HG02852 (cell line): ENCODE measurements around the gene CRYBG2.
"Not testable (repeated sequence)": the region's sequence is repeated elsewhere in the genome, so short reads cannot be mapped to it uniquely, and the experiment has no call there.

Source experiments
- ATAC-seq: cut with Tn5 transposase; IDR thresholded peaks from one replicate; pipeline ENCODE4 v1.9.1; 2021; ENCODE audit warnings: mild to moderate bottlenecking, moderate library complexity; ENCODE audit not compliant: unreplicated experiment

Gene CRYBG2

DNA sequence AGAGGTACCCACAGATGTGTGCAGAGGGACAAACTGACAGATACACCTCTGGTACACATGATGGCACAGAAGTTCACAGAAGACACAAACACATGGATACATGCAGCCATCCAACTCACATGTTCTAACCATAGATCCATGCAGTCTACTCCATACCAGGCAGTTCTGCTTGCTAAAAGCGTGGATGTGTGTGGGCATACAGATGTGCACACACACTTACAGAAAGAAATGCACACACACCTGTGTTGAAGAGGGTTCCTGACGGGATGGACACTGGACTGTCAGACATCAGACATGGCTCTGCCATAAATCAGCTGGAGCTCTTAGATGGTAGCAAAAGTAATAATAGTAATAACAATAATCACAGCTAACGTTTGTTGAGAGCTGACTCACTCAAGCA is 29.4 kb downstream of the CRYBG2 start:
- ATAC-seq, result no peak

DNA sequence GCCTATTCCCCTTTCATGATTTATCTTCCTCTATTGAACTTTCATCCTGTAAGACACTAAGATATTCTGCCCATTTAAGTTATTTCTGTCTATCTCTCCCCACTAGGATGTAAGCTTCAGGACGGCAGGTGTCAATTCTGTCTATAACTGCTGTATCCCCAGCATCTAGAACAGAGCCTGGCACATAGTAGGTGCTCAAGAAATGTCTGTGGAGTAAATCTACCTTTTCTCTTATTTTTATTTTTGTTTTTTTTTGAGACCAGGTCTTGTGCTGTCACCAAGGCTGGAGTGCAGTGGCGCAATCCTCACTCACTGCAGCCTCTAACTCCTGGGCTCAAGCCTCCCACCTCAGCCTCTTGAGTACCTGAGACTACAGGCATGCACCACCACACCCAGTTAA is 30.5 kb downstream of the CRYBG2 start:
- ATAC-seq, result no peak

DNA sequence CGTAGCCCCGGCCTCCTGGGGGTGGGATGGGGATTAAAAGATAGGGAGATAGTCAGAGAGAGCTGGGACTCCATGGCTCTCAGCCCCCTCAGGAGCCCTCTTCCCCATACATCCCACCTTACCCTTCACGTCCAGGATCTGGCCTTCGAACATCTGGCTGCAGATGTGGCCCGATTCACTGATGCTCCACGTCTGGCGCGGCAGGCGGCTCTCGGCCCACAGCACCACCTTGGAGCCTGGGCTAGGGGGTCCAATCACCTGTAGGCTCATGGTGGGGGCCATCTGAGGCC is 31.9 kb downstream of the CRYBG2 start:
- ATAC-seq, result no peak

DNA sequence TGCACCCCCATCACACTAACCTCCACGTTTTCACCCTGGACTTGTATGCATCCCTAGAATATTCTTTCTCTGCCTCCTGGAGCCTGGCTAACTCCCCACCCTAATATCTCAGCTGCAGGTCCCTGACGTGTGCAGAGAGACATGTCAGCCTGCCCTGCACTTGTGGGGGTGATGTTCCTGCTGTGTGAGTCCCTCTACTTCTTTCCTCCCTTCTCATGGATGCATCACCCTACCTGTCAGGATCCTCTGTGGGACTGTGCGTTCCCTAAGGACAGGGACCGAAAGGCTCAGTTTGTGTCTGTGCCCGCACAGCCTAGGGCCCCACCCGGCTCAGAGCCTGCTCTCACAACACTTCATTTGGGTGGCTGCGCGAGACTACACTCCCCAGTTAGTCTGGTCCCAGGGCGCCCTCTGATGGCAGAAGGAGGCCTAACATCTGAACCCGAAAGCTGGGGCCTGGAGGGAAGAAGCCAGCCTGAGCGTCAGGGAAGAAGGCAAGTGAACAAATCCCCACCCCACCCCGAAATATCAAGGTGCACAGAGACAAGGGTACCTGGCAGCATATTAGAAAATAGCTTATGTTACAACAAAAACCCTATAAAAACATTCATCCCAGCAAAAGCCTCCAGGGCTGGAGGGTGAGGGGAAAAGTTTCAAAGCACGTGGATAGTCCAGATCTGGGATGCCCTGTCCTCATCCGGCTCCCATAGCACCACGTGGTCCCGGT is 32.5 kb downstream of the CRYBG2 start:
- ATAC-seq, result peak; percentile 41

DNA sequence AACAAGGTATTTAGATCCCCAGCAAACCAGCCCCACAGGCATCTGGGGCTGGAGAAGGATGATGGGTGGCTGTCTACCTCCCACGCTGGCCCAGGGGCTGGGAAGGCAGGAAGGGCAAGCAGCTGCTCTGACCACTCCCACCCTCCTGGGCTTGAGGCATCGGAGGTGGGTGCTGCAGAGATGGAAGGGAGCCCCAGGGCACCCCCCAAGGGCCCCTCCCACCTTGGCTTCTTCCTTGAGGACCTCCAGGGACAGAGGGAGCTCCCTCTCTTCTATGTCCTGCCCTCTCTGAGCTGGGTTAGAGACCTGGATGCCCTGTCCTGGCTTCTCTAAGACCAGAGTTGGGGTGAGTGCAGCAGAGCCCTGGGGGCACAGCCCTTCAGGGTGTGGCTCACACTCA is 33.0 kb downstream of the CRYBG2 start:
- ATAC-seq, result no peak

DNA sequence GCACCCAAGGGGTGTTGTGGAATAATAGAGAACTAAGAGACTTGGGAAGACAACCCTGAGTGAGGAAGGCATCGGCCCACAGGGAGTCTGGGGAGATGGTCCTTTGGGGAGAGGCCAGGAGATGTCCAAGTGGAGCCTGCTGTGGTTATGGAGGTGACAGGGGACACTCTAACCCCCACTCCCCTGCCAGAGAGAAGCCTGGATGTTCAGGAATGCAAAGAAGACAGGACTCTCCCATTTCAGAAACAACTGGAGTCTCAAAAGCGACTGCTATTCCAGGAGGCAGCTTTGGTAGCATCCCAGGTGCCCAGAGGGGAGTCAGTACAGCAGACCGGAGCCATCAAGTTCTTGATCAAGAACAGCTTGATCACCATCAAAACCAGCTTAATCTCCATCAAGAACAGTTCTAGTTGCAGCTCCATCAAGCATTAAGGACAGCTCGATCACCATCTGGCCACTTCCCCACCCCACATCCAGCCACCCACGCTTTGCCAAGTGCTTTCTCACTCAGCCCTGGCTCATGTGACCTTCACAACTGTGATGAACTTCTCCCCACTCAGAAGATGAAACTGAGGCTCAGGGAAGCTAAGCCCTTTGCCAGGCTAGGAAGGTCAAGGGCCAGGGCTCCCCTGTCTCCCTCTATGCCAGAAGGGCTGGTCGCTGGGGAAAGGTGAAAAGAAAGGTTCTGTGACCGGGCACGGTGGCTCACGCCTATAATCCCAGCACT is 35.4 kb downstream of the CRYBG2 start:
- ATAC-seq, result no peak

DNA sequence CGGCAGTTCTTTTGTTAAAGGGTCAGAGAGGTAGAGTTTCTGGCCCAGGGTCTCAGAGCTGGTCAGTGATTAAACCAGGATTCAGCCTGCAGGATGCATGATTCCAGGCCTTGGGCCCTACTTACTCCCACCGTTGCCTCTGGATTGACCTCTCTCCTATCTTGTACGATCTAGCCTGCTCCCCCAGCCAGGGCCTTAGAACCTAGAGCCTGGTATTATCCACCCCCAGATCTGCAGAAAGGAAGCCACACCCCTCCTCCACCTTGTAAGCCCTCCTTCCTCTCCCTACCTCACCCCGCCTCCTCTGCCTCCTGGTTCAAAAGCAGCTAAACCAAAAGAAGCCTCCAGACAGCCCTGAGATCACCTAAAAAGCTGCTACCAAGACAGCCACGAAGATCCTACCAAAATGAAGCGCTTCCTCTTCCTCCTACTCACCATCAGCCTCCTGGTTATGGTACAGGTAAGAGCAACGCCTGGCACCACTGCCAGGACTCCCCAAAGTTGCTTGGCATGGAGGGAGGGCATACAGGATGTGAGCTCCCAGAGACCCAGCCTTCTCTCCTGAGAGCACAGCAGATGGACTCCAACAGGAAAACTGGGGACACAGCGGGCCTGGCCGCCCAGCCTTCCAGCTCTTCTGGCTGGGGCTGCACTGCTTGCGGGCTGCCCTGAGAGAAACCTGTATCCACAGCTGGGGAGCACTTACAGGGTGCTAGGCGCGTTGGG is 36.2 kb downstream of the CRYBG2 start, which contains the start of gene CD52:
TSS of gene CD52 (plus strand) at position 347 of the 726 bp plus-strand sequence. CDS start at position 407, 60 bp downstream.
- no peak for ATAC-seq

DNA sequence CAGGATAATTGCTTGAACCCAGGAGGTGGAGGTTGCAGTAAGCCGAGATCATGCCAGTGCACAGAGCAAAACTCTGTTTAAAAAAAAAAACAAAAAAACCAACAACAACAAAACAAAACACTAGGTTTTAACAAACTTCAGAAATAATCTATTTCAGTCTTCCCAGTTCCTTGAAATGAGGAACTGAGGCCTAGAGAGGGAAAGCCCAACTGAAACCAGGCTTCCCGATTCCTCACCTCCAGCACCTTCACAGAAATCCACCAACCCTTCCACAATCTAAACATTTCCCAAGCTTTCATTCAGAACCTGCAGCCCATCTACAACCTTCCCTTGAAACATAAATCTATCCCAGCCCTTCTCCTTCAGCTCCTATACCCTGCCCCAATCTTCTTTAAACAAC is 36.8 kb downstream of the CRYBG2 start:
- no peak for ATAC-seq

DNA sequence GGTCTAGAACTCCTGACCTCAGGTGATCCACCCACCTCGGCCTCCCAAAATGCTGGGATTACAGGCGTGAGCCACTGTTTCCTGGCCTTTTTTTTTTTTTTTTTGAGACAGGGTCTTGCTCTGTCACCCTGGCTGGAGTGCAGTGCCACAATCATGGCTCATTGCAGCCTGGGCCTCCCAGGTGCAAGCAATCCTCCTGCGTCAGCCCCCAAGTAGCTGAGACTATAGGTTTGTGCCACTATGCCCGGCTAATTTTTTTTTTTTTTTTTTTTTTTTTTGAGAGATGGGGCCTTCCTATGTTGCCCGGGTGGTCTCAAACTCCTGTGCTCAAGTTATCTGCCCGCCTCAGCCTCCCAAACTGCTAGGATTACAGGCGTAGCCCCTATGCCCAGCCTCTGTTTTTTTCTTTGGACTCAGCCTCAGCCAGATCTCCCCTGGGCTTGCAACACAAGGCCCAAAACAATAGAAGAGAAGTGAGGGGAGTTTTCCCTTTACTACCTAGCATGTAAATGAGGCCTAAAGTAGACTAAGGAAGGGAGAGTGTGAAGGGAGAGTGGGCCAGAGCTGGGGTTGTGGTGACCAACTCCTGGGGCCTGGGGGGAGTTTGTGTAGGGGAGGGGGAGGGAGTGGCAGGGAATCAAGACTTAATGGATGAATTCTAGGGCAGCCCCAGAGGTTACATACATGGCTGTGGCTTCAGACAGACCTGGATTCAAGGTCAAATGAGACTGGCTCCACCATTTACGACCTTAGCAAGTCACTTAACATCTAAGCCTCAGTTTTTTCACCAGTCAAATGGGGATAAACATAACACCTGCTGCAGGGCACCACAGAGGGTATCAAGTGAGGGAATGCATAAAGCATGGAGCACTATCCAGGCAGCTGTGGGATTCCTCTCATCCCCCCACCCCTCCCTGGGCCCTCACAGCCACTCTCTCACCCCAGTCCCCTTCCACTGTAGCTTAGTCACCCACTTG is 37.8 kb downstream of the CRYBG2 start:
- ATAC-seq, result no peak

DNA sequence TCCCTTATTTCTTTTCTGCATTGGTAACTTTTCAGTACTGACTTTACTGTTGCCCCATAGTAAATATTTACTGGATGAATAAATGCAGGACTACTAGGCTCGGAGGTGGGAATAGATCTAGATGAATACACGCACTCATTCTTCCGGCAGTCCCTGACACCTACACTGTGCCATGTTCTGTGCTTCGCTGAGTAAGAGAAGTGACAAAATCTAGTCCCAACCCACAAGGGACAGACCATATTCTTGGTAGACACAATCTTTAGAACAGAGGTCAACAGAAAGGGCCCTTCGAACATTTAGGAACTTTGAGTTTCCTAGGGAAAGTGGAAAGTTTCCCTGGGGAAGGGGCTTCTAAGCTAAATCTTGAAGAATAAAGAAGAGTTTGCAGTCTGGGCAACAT is 39.4 kb downstream of the CRYBG2 start:
- no peak for ATAC-seq

DNA sequence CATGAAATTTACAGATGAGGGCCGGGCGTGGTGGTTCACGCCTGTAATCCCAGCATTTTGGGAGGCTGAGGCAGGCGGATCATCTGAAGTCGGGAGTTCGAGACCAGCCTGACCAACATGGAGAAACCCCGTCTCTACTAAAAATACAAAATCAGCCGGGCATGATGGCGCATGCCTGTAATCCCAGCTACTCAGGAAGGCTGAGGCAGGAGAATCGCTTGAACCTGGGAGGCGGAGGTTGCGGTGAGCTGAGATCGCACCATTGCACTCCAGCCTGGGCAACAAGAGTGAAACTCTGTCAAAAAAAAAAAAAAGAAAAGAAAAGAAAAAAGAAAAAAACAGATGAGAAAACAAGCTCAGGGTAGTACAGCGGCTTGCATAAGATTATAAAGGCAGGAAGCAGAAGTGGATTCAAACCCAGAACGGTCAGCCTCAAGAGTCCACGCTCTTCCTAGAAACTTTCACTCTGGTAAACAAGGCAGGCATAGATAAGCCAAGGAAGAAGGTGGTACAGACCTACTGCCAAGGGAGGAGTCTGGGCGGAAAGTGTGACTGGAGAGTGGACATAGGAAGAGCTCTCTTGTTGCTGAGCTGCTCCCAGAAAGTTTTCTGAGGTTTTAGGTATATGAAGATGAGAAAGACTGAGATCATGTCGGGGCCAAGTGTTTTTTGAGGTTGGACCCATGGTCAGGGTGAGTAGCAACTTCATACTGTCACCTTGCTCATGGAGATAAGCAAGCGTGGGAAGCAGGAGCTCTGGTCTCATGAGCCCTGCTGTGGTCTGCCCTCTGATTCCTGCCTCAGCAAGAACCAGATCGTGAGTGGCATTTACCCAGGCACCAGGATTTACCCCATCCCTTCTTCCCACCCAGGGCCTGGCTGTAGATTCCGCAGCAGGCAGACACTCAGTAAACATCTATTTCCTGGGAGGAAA is 45.7 kb downstream of the CRYBG2 start:
- ATAC-seq, result not testable (repeated sequence)

DNA sequence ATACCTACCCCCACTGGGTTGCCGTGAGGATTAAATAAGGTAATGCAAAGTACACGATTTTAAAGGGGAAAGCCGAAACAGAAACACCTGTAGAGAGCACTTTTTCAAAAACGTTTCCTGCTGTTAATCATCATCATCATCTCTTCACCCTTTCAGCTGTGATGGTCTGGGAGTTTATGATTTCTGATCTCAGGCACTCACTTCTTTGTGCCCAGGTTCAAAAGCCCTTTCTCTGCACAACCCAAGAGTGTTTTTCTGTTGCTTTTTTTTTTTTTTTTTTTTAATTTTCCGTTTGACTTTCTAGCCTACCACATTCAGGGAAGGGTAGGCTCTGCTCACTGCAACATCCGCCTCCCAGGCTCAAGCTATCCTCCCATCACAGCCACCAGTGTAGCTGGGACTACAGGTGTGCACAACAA is 46.6 kb downstream of the CRYBG2 start:
- no peak for ATAC-seq

DNA sequence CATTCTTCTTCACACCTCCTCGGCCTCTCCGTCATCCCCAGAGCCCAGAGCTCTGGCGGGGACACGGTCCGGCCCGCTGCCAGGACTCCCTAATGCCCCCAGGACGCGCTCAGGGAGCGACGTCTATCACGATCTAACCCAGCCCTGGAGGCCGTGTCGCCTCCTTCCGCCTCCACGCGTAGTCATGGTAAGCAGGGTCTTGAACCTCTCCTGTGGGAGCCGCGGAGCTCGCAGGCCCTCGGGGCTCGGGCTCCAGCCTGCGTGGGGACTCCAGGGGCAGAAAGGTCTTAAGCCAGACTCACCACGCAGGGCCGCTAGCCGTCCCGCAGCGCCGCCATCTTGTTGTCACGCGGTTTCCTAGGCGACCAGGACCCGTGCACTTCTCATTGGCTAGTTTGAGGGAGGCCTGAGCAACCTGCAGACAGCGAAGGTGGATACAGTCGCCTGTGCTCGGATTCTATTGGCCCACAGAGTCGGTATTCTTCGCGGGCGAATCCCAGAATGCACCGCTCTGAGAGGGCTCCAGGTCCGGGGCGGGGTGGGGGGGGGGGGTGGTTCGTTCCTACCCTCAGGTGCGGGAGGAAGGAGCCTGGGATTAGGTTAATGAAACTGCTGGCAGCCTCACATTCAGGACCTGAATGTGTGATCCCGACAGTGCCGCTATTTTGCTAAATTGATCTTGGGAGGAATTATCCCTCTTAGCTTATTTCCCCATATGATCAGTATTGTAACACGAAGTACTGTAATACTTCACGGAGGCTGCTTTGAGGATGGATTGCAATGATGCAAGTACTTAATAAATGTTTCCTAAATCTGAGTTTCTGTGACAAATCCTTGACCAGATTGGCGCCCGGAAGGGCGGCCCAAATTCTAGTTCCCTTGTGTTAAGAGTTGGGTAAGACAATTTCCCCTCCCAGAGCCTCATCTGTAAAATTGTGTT is 47.4 kb downstream of the CRYBG2 start, which contains the start of gene UBXN11:
TSS of gene UBXN11 (minus strand) at position 347 of the 940 bp plus-strand sequence. CDS start 3,753 bp downstream, outside the sequence.
- peak; percentile 98 for ATAC-seq

DNA sequence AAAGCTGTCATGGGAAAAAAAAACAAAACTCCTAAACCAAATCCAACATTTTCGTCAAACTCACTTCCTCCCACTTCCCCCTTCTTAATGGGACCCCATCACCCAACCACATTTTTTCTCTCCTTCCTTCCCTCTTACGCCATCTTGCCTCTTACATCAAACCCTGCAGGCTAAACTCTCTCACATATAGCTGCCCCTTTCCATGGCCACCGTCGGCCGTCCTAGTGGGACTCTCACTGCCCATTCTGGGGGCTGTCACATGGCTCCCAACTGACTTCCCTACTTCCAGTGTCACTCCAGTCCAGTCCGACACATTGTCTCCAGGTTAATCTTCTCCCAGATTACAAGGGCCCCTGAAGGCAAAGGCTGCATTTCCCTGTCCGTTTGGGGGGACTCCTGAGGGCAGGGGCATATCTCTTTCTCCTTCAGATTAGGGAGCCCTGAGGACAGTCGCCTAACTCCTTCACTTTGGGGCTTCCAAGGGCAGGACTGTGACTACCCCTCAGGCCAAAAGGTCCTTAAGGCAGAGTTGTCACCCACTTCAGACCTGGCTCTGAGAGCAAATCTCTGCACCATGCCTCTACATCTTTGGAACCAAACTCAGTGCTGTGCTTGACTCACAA is 48.2 kb downstream of the CRYBG2 start:
- ATAC-seq, result no peak

DNA sequence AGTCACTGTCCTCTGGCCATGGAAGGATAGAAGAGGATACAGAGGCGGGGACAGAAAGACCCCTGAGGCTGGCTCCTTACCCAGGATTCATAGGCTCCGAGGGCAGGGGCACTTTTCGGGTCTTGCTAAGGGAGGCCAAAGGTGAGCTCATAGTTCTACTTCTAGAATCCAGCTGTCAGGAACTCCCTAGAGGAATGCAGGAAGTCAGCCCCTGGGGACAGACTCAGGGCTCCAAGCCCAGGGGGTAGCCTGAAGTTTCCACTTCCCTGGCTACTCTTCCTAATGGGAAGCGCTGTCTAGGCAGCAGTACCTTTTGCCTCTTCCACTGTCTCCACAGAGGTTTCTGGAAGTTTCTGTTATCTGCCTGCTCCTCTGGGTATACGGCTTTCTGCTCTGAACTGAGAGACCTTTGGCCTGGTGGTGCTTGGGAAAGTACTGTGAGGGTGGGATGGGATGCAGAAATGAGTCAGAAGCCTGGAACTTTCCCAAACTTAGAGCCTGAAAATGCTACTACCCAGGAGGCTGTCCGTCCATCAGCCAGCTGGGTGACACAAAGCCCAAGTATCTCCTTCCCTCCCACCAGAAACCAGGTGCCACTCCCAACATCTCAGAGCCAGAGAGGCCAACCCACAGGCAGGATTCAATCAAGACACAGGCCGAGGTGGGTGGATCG is 51.1 kb downstream of the CRYBG2 start:
- ATAC-seq, result no peak

DNA sequence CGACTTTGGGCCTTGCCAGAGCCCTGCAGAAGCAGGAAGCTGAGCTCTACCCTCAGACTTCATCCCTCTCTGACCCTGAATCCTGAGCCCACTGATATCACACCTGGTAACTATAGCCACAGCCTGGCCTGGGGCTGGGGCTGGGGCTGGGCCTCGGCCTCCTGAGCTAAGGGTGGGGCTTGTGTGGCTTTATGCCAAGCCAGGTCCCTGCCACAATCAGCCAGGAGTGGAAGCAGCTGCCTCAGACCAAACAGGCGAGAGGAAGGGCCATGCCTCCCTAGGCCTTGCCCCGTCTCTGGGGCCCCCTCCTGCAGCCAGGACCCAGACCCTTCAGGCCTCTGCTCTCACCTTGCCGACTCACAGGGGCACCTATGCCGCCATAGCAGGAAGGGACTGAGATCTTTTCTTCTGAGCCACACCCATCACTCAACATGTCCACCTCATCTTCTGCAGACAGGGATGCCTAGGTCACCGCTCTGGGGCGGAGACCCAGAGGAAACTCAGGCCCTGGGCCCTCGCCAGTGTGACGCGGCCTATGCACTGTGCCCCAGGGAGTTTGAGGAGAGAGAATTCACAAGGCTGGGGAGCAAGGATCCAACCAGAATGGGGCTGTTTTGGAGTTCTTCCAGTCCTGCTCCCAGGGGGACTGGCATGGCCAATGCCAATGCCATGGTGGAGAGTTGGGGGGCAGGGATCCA is 53.2 kb downstream of the CRYBG2 start:
- no peak for ATAC-seq

DNA sequence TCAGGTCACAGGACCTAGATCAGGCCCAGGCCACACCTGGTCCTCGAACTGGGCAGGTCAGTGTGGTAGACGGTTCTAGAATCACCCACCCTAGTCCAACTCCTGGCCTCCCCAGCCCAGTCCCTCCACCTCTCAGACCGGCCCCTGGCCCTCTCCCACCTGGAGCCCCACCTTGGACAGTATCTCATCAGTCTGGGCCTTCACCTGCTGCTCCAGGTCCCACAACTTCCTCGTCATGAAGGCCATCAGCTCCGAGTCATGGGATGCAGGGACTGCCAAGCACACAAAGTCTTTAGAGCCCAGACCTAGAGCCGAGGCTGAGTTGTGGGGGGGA is 56.2 kb downstream of the CRYBG2 start:
- ATAC-seq, result no peak
